ENCODE data around the gene PGBD1. TPM values are rescaled to one million over a fixed set of nuclear protein-coding genes. Genes with fewer than 3 reads are reported as not detected.
"Not testable (repeated sequence)": the region's sequence is repeated elsewhere in the genome, so short reads cannot be mapped to it uniquely, and the experiment has no call there.

PGBD1 gene
- total RNA-seq, 2 experiments from 2014 or later: 3.6 to 4.0 TPM

DNA sequence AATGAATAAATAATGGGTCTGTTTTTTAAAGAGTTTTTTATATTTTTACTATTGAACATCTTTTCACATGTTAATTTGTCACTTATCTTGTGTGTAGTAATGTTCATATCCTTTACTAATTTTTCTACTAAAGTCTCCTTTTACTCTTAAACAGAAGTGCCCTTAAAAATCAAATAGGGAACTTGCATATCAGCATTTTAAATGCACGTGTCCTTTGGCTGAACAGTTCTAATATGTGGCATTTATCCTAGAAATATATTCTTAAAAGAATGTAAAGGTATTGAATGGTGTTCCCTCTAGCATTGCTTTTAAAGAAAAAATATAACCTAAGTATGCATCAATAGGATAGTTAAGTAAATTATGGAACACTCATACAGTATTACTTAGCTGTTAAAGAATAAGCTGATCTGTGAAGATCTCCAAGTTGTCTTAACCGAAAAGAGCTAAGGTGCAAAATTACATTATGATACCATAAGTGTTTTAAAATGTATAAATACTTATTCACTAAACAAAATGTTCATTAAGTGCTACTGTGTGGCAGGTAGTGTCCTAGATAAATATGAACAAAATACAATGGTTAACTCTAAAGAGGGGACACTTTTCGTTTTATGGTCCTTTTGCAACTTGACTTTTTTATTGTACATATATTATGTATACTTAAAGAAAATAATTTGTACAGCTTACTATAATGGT, 631 bp upstream of the PGBD1 start:
- Mint-ChIP-seq H3K4me3 (peak overlapping the region; percentile 86), H3K9me3 (ENCODE audit: insufficient read depth) (no peaks in the 10 kb centered on the region), H3K27me3 (ENCODE audit: low read depth) (peaks cover 6% of the 10 kb centered on the region), H3K27ac (no peak overlapping the region), H3K36me3 (ENCODE audit: low read depth) (peaks cover 41% of the 10 kb centered on the region), H3K4me1 (ENCODE audit: low read depth) (peaks cover 17% of the 10 kb centered on the region)
- DNase-seq: no peak
- ATAC-seq: no peak
- CTCF ChIA-PET: interaction anchor here (0.6 to 2.5 kb wide), 6 partner anchors 14 to 385 kb away, joined by 3 to 17 read pairs (median 4); partner anchors contain the start of genes ZKSCAN4 and ZSCAN26
- POLR2A ChIA-PET: interaction anchor here (0.9 to 1.0 kb wide), 2 partner anchors 12 to 14 kb away, joined by 3 to 8 read pairs; partner anchors contain the start of gene ZSCAN26

DNA sequence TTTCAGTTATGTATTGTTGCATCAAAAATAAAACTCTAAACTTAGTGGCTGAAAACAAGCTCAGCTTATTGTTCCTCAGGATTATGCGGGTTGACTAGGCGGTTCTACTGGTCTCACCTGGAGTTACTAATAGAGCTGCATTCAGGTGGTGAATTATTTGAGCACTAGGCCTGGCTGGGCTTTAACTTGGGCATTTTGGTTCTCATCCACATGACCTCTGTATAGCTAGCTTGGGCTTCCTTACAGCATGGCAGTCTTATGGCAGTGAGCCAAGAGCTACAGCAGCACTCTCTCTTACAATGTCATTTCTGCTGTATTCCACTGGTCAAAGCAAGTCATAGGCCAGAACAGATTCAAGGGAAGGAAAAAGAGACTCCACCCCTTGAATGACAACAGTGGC, 1.6 kb downstream of the PGBD1 start:
- Mint-ChIP-seq H3K4me3 (no peak overlapping the region), H3K27ac (no peak overlapping the region), H3K36me3 (ENCODE audit: low read depth) (peaks cover 39% of the 10 kb centered on the region), H3K27me3 (ENCODE audit: low read depth) (peaks cover 6% of the 10 kb centered on the region), H3K9me3 (ENCODE audit: insufficient read depth) (no peaks in the 10 kb centered on the region), H3K4me1 (ENCODE audit: low read depth) (peaks cover 17% of the 10 kb centered on the region)
- POLR2A ChIA-PET: interaction anchor here (0.6 to 1.6 kb wide), 3 partner anchors 9 to 52 kb away, joined by 3 to 4 read pairs (median 3); no protein-coding TSS in a partner anchor
- ATAC-seq: no peak
- DNase-seq: no peak
- CTCF ChIA-PET: interaction anchor here (0.8 to 1.8 kb wide), 4 partner anchors 23 to 114 kb away, joined by 3 to 7 read pairs (median 3); no protein-coding TSS in a partner anchor

GRCh38 chr6:28291573-28291972, 10.2 kb downstream of the PGBD1 start:
- ATAC-seq: no peak
- no peak for DNase-seq
- H3K9me3 Mint-ChIP-seq (ENCODE audit: insufficient read depth): peaks cover 7% of the 10 kb centered on the region
- no peak overlapping the region for H3K4me3 Mint-ChIP-seq
- no peak overlapping the region for H3K27ac Mint-ChIP-seq
- ChIA-PET CTCF (no interaction called here), POLR2A (no interaction called here)
- H3K4me1 Mint-ChIP-seq (ENCODE audit: low read depth): no peaks in the 10 kb centered on the region
- H3K27me3 Mint-ChIP-seq (ENCODE audit: low read depth): no peaks in the 10 kb centered on the region
- H3K36me3 Mint-ChIP-seq (ENCODE audit: low read depth): peaks cover 23% of the 10 kb centered on the region

GRCh38 chr6:28295326-28295725, 14.0 kb downstream of the PGBD1 start:
- Mint-ChIP-seq H3K9me3 (ENCODE audit: insufficient read depth) (peaks cover 7% of the 10 kb centered on the region), H3K4me3 (no peak overlapping the region), H3K27ac (no peak overlapping the region), H3K27me3 (ENCODE audit: low read depth) (no peaks in the 10 kb centered on the region), H3K36me3 (ENCODE audit: low read depth) (peaks cover 8% of the 10 kb centered on the region), H3K4me1 (ENCODE audit: low read depth) (no peaks in the 10 kb centered on the region)
- ChIA-PET CTCF (no interaction called here), POLR2A (no interaction called here)
- ATAC-seq (no peak), DNase-seq (no peak)

DNA sequence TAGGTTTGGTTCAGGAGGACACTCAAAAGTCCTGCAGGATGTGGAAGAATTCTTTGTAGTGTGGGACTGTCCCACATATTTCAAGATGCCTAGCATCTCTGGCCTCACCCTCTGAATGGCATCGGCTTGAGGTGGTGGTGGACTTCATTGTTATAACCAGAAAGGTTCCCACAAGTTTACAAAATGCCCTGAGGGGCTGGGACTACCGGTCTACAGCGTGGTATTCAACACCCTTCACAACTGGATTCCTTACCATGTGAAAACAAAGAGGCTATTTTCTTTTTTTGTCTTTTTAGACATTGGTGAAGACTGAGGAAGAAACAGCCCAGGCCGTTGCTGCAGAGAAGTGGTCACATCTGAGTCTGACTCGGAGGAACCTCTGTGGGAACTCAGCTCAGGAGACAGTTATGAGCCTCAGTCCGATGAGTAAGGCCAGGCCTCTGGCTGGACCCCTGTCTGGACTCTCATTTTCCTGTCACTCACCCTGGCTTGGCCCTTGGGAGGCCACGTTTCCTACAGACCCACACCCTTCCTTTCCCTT, 15.2 kb downstream of the PGBD1 start:
- CTCF ChIA-PET: no interaction called here

GRCh38 chr6:28303570-28303969, 22.2 kb downstream of the PGBD1 start:
- Mint-ChIP-seq H3K27ac (no peak overlapping the region), H3K27me3 (ENCODE audit: low read depth) (peaks cover 5% of the 10 kb centered on the region), H3K9me3 (ENCODE audit: insufficient read depth) (no peaks in the 10 kb centered on the region), H3K4me1 (ENCODE audit: low read depth) (peaks cover 10% of the 10 kb centered on the region), H3K4me3 (no peak overlapping the region), H3K36me3 (ENCODE audit: low read depth) (peaks cover 11% of the 10 kb centered on the region)
- ChIA-PET POLR2A (no interaction called here), CTCF (no interaction called here)
- DNase-seq: no peak
- ATAC-seq: no peak

More for the DNA sequence above, 15.2 kb downstream of the PGBD1 start:
- POLR2A ChIA-PET: no interaction called here
- Mint-ChIP-seq H3K27me3 (ENCODE audit: low read depth) (no peaks in the 10 kb centered on the region), H3K36me3 (ENCODE audit: low read depth) (peaks cover 13% of the 10 kb centered on the region), H3K27ac (no peak overlapping the region), H3K4me1 (ENCODE audit: low read depth) (no peaks in the 10 kb centered on the region), H3K9me3 (ENCODE audit: insufficient read depth) (peaks cover 4% of the 10 kb centered on the region), H3K4me3 (no peak overlapping the region)
- ATAC-seq (no peak), DNase-seq (no peak)

DNA sequence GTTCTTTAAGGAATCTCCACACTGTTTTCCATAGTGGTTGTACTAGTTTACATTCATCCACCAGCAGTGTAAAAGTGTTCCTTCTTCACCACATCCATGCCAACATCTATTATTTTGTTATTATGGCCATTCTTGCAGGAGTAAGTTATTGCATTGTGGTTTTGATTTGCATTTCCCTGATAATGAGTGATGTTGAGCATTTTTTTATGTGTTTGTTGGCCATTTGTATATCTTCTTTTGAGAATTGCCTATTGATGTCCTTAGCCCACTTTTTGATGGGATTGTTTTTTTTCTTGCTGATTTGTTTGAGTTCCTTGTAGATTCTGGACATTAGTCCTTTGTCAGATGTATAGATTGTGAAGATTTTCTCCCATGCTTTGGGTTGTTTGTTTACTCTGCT, 25.0 kb downstream of the PGBD1 start:
- POLR2A ChIA-PET; H3K27ac Mint-ChIP-seq; H3K36me3 Mint-ChIP-seq (ENCODE audit: low read depth); CTCF ChIA-PET; ATAC-seq; H3K9me3 Mint-ChIP-seq (ENCODE audit: insufficient read depth); H3K4me3 Mint-ChIP-seq; DNase-seq: not testable (repeated sequence)
- Mint-ChIP-seq H3K27me3 (ENCODE audit: low read depth) (peaks cover 13% of the 10 kb centered on the region), H3K4me1 (ENCODE audit: low read depth) (peaks cover 10% of the 10 kb centered on the region)

DNA sequence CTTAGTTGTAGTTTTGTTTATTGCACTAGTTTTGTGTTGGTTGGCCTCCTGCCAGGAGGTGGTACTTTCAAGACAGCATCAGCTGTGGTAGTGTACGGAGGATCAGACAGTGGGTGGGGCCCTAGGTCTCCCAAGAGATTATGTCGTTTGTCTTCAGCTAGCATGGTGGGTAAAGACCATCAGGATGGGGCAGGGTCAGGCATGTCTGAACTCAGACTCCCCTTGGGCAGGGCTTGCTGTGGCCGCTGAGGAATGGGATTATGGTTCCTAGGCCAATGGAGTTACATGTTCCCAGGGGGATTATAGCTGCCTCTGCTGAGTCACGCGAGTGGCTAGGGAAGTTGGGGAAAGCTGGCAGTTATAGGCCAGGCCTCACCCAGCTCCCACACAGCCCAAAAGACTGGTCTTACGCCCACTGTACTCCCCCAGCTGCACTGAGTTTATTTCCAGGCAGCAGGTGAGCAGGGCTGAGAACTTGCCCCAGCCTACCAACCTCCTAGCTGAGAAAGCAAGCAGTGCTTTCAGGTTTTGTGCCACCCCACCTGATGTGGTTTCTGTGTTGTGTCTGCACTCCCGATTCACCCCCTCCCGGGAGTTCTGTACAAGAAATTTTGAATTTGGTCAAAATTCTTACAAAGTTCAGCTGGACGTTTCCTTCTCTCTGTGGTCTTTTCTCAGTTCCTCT, 29.9 kb downstream of the PGBD1 start:
- ATAC-seq (no peak), DNase-seq (no peak)
- Mint-ChIP-seq H3K27me3 (ENCODE audit: low read depth) (peaks cover 17% of the 10 kb centered on the region), H3K9me3 (ENCODE audit: insufficient read depth) (no peaks in the 10 kb centered on the region), H3K27ac (no peak overlapping the region), H3K36me3 (ENCODE audit: low read depth) (no peaks in the 10 kb centered on the region), H3K4me1 (ENCODE audit: low read depth) (no peaks in the 10 kb centered on the region), H3K4me3 (no peak overlapping the region)
- ChIA-PET CTCF (interaction anchor here (2.8 kb wide), 1 partner anchor 45 kb away, joined by 7 read pairs; no protein-coding TSS in a partner anchor), POLR2A (no interaction called here)

- Mint-ChIP-seq H3K27me3 (ENCODE audit: low read depth) (peaks cover 19% of the 10 kb centered on the region), H3K9me3 (ENCODE audit: insufficient read depth) (no peaks in the 10 kb centered on the region), H3K4me3 (no peak overlapping the region), H3K36me3 (ENCODE audit: low read depth) (no peaks in the 10 kb centered on the region), H3K27ac (no peak overlapping the region), H3K4me1 (ENCODE audit: low read depth) (no peaks in the 10 kb centered on the region)
- ChIA-PET CTCF (no interaction called here), POLR2A (no interaction called here)
- ATAC-seq (no peak), DNase-seq (no peak)
Observed at GRCh38 chr6:28312939-28313338, 31.6 kb downstream of the PGBD1 start.

- no peak overlapping the region for H3K27ac Mint-ChIP-seq
- H3K4me1 Mint-ChIP-seq (ENCODE audit: low read depth): no peaks in the 10 kb centered on the region
- ChIA-PET POLR2A (no interaction called here), CTCF (no interaction called here)
- H3K27me3 Mint-ChIP-seq (ENCODE audit: low read depth): peaks cover 7% of the 10 kb centered on the region
- H3K4me3 Mint-ChIP-seq: no peak overlapping the region
- H3K36me3 Mint-ChIP-seq (ENCODE audit: low read depth): no peaks in the 10 kb centered on the region
- no peaks in the 10 kb centered on the region for H3K9me3 Mint-ChIP-seq (ENCODE audit: insufficient read depth)
- DNase-seq (no peak), ATAC-seq (no peak)
Observed at GRCh38 chr6:28315628-28316027, 34.3 kb downstream of the PGBD1 start.

GRCh38 chr6:28317866-28318265, 36.5 kb downstream of the PGBD1 start:
- CTCF ChIA-PET; POLR2A ChIA-PET; H3K27ac Mint-ChIP-seq; H3K4me1 Mint-ChIP-seq (ENCODE audit: low read depth); H3K27me3 Mint-ChIP-seq (ENCODE audit: low read depth); H3K4me3 Mint-ChIP-seq; DNase-seq; H3K36me3 Mint-ChIP-seq (ENCODE audit: low read depth); ATAC-seq; H3K9me3 Mint-ChIP-seq (ENCODE audit: insufficient read depth): not testable (repeated sequence)

- ATAC-seq: no peak
- Mint-ChIP-seq H3K36me3 (ENCODE audit: low read depth) (peaks cover 17% of the 10 kb centered on the region), H3K27me3 (ENCODE audit: low read depth) (peaks cover 2% of the 10 kb centered on the region), H3K4me1 (ENCODE audit: low read depth) (no peaks in the 10 kb centered on the region), H3K27ac (no peak overlapping the region), H3K4me3 (no peak overlapping the region), H3K9me3 (ENCODE audit: insufficient read depth) (peaks cover 32% of the 10 kb centered on the region)
- ChIA-PET CTCF (no interaction called here), POLR2A (no interaction called here)
- DNase-seq: no peak
Observed at GRCh38 chr6:28322661-28323060, 41.3 kb downstream of the PGBD1 start.
